GF-D8 (cell line): ENCODE measurements around the gene BNC2.

Experiments used
- DNase-seq: peaks from one replicate; lab custom pipeline; 2025; lab: John Stamatoyannopoulos, UW

The BNC2 gene

GRCh38 chr9:16414451-16414850 is 456.0 kb downstream of the BNC2 start:
- DNase-seq = no peak

DNA sequence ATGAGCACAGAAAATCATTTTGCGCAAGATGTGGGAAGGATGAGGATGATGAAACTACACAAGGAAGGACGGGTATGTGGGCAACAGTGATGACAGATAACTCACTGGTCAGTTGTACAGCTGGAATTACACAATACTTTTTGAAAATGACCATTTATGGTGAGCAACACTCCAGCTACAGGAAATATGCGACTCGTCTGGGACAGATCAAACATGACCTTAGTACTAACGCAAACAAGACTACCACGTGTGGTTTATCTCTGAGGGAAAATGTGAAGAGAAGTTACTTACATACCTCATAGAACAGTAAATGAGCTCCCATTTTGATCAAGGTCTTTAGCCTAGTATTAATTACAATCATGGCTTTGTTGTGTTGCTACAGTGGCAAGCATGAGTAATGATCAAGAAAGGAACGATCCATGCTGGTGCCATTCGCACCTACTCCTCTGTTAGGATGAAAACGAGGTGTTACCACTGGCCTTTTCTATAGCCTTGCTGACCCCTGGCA is 456.9 kb downstream of the BNC2 start:
- no peak for DNase-seq

DNA sequence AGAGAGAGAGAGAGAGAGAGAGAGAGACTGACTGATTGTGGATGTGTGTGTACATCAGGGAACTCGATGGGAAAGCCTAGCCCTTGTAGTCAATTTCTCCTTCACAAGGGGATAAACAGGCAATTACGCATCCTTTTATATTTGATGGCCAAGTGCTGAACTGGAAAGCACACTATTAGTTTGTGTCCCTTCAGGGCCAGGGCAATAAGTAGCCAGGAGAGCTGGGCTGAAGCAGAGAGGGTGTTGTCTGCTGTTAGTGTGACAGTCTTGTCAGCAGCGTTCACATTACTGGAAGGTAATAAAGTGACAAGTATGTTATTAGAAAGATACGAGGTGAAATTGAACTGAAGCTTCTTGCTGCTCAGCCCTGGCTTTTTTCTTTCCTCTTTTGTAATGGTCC is 457.7 kb downstream of the BNC2 start:
- no peak for DNase-seq

GRCh38 chr9:16411311-16411710 is 459.2 kb downstream of the BNC2 start:
- no peak for DNase-seq

DNA sequence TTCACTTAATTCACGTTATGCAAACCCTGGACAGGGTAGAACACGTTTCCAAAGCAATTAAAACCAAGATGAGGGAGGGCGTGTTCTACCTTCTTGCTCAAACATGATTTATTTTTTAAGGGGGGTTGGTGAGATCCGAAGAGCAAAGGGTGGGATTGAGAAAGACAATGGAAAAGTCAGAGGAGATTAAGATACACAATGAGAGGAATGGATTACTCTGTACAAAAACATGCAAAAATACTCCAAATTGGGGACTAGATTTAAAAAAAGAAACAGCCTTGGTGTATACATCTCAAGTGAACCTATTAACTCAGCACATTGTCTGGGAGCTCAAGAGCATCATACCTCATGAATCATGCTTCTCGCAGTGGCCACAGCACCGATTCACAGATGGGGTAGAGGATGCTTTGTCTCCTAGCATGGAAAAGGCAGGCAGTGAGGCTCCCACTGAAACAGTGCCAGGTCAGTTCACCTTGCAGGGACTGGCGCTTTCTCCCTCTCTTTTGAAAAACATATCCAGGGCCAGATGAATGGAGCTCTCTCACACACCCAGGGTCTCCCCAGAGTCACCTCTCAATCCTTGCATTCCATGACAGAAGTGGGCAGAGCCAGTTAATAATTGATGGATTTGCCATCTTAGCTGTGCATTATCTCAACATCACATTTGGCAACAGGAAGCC is 459.7 kb downstream of the BNC2 start:
- DNase-seq = no peak

DNA sequence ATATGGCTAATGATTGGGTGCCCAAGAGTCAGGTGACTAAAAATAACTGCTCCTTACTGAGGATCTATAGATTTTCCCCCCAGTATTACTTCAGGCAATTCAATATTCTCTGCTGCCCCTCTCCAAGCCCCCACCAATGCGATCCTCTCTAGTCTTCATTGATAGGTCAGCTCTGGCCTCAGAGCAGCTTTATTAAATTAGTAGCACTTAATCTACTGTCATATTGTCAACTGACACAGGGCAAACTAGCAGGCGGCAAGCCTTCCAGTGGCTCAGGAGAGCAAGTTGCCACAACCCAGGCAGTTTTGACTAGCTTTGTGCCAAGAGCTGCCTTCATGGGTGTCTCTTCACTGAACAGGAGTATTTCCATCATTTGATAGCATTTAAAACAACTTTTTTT is 462.9 kb downstream of the BNC2 start:
- no peak for DNase-seq

DNA sequence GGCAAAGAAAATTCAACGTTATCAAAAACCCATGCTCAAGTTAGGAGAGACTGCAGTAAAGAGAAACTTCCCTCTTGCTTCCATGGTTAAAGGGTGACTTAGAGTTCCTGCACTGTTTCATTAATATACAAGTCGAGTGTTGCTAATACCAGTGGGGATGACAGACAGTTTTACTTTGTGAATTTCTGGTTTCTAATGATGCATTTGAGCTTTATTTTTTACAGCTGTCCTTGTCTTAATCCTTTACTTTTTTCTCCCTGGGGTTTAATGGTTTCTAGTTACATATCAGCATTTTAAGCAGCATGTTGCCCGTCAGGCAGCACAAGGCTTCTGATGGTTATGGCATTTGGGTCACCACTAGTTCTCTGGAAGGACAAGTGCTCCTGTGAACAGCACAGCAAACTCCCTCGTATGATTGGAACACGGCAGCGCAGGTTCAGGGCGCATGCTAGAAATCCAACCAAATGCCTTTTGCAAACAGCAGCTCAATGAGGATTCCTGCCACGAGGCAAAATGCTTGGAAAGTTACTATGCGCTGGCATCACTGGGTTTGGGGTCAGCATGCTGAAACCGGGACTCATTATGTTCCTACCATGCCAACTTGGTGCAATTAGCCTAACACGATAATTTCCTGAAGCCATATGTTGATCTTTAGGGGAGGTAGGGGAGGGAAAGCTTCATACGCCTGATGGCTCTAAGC is 463.8 kb downstream of the BNC2 start:
- no peak for DNase-seq

GRCh38 chr9:16405421-16405820 is 465.0 kb downstream of the BNC2 start:
- DNase-seq = no peak

- no peak for DNase-seq
These were observed 468.8 kb downstream of the BNC2 start for GRCh38 chr9:16401701-16402100.

- DNase-seq = no peak
These were observed 471.8 kb downstream of the BNC2 start for GRCh38 chr9:16398691-16399090.

DNA sequence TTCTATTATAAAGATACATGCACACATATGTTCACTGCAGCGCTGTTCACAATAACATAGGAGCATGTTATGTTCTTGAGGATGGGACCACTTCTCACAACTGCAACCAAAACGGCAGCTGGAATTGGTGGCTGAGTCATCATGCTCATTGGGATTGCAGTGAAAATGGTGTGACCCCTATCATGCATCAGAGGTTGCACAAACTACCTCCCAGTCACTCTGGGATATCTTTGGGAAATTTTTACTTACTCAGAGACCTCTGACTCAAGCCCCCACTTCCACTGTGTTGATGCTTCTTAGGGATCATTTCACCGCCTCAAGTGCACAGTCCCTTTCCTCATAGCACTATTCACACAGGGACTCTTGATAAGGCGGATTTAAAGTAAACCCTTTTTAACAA is 474.1 kb downstream of the BNC2 start:
- DNase-seq = no peak

GRCh38 chr9:16391369-16391768 is 479.1 kb downstream of the BNC2 start:
- DNase-seq = no peak

GRCh38 chr9:16387382-16387781 is 483.1 kb downstream of the BNC2 start:
- DNase-seq = no peak

DNA sequence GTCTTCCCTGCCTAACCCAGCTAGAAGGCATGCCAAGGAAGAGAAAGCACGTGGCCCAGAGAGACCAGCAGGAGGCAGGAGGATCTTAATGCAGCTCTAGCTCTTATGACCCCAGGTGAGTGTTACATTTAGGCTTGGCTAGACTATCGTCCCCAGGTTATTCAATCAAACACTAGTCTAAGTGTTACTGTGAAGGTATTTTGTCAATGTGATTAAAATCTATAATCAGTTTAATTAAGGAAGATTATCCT is 483.7 kb downstream of the BNC2 start:
- DNase-seq = no peak

- no peak for DNase-seq
These were observed 484.3 kb downstream of the BNC2 start for GRCh38 chr9:16386007-16386826.

DNA sequence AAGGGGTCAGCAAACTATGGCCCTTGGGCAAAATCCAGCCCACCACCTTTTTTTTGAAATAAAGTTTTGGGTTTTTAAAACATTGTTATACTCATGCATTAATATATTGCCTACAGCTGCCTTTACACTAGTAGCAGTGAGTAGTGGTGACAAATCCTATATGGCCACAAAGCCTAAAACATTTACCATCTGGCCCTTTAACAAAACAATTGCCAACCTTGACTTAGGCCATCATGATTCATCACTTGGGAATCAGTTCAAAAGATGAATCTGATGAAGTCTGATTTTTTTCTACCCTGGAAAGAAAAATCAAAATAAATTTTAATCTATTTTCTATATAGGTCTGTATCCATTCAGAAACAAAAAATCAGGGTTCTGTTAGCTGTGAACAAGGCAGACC is 484.9 kb downstream of the BNC2 start:
- DNase-seq = no peak

- DNase-seq = no peak
These were observed 485.5 kb downstream of the BNC2 start for GRCh38 chr9:16384993-16385392.

GRCh38 chr9:16377311-16377710 is 493.2 kb downstream of the BNC2 start:
- DNase-seq = no peak

GRCh38 chr9:16371306-16371705 is 499.2 kb downstream of the BNC2 start:
- no peak for DNase-seq

DNA sequence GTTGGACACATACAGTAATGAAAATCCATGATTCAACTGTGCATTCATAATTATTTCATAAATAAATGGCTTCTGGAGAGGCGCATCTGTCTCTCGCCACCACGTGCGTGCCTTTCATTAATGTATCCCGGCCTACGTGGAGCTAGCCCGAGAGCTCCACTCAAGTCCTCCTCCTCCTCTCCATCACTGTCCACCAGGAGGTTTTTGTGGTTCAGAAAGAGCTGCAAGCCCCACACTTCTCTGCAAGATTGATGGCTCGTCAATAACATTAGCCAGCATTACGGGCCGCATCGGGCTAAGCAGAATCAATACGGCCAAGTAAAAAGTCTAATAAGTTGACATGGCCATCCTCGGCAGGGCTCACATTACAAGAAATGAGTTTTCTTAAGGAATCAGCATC is 499.8 kb downstream of the BNC2 start:
- DNase-seq = no peak

GRCh38 chr9:16369427-16369826 is 501.0 kb downstream of the BNC2 start:
- no peak for DNase-seq

GRCh38 chr9:16368237-16369087 is 502.0 kb downstream of the BNC2 start:
- no peak for DNase-seq
